Right lobe of liver (tissue), 4 donors: ENCODE data around the gene SPCS1.

Source experiments
- POLR2A ChIP-seq: fragments of 450-650 bp; IDR thresholded peaks from one replicate; pipeline ENCODE4 v1.6.1; 2017; ENCODE audit warnings: antibody characterized with exemption, mild to moderate bottlenecking
- TF ChIP-seq, protein P1 (sequence below), 4 donors: fragments of 200-600 bp in 3 of 4; fragments of 450-650 bp in 1 of 4; IDR thresholded peaks; one replicate each; pipeline versions ENCODE4 v1.5.1 to v1.8.0; 2016 to 2022; ENCODE audit warnings: antibody characterized with exemption in 4 of 4, mild to moderate bottlenecking in 2 of 4
- donor health status: DM: no; HTN: no; CAD: no.
- donor health status: DM: no; HTN: no; CAD: no.
- donor health status: DM: no; HTN: yes; CAD: no.

DNA sequence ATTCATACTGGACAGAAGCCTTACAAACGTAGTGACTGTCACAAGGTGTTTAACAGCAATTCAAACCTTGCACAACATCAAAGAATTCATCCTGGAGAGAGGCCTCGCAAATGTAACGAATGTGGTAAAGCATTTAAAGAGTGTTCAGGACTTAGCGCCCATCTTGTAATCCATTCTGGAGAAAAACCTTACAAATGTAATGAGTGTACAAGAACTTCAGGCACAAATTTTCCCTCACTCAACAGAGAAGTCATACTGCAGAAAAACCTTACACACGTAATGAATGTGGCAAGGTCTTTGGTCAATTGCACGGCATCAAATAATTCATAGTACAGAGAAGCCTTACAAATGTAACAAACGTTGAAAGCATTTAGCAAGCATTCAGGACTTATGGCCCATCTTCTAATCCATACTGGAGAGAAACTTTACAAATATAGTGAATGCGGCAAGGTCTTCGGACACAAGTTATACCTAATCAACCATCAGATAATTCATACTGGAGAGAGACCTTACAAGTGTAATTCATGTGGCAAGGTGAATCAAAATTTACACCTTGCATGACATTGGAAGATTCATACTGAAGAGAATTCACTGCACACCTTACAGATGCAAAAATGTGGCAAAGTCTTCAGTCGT is 27.5 kb downstream of the SPCS1 start:
- TF ChIP-seq, protein P1, sequence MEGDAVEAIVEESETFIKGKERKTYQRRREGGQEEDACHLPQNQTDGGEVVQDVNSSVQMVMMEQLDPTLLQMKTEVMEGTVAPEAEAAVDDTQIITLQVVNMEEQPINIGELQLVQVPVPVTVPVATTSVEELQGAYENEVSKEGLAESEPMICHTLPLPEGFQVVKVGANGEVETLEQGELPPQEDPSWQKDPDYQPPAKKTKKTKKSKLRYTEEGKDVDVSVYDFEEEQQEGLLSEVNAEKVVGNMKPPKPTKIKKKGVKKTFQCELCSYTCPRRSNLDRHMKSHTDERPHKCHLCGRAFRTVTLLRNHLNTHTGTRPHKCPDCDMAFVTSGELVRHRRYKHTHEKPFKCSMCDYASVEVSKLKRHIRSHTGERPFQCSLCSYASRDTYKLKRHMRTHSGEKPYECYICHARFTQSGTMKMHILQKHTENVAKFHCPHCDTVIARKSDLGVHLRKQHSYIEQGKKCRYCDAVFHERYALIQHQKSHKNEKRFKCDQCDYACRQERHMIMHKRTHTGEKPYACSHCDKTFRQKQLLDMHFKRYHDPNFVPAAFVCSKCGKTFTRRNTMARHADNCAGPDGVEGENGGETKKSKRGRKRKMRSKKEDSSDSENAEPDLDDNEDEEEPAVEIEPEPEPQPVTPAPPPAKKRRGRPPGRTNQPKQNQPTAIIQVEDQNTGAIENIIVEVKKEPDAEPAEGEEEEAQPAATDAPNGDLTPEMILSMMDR (IDR thresholded peaks at IDR 0.05) = no peak
- TF ChIP-seq POLR2A = no peak
